OCI-LY7 (cell line): ENCODE measurements around the gene TPST2. TPM values are rescaled to one million over a fixed set of nuclear protein-coding genes. Genes with fewer than 3 reads are reported as not detected.

Source experiments
- BruUV-seq: library from RNA; stranded (reverse); fragments of 400-500 nt; replicated peaks from 2 replicates; lab custom pipeline; 2021; lab: Mats Ljungman, UMichigan
- CTCF ChIA-PET: fragments of 300-600 bp; sonication (Branson Sonifier 250); formaldehyde crosslinking; loops from one replicate; lab custom pipeline; 2022; ENCODE audit warnings: antibody characterized with exemption; ENCODE audit not compliant: unreplicated experiment; lab: Charles Lee
- POLR2A ChIA-PET: fragments of 300-600 bp; sonication (Branson Sonifier 250); formaldehyde crosslinking; loops from one replicate; lab custom pipeline; 2022; ENCODE audit warnings: antibody characterized with exemption; lab: Charles Lee
- DNase-seq: peaks from one replicate; pipeline ENCODE4 v3.0.0-alpha.2; 2015; ENCODE audit warnings: low spot score
- H2AFZ ChIP-seq: fragments of 200-600 bp; sonication (generic), shearing (Covaris generic); 2 replicates; pipeline ENCODE4 v1.6.1; 2014; ENCODE audit warnings: mild to moderate bottlenecking, antibody characterized with exemption, low read length, moderate library complexity
- H3K27ac ChIP-seq: fragments of 200-600 bp; sonication (generic); 2 replicates; pipeline ENCODE4 v1.5.1; 2014; ENCODE audit warnings: mixed run types, low read depth, mild to moderate bottlenecking, moderate library complexity, low read length, inconsistent platforms; ENCODE audit not compliant: poor library complexity, severe bottlenecking
- H3K36me3 ChIP-seq: fragments of 200-600 bp; sonication (generic); 2 replicates; pipeline ENCODE4 v1.6.1; 2014; ENCODE audit warnings: mild to moderate bottlenecking, antibody characterized with exemption, low read length, moderate library complexity, mixed read lengths; ENCODE audit not compliant: insufficient read depth
- H3K4me1 ChIP-seq: fragments of 200-600 bp; sonication (generic); 2 replicates; pipeline ENCODE4 v1.5.1; 2014; ENCODE audit warnings: mild to moderate bottlenecking, low read length; ENCODE audit not compliant: insufficient read depth, poor library complexity, severe bottlenecking
- H3K4me2 ChIP-seq: fragments of 200-600 bp; sonication (generic); 2 replicates; pipeline ENCODE4 v1.6.1; 2014; ENCODE audit warnings: mild to moderate bottlenecking, low read length
- H3K4me3 ChIP-seq: fragments of 200-600 bp; sonication (generic); 2 replicates; pipeline ENCODE4 v1.5.1; 2014; ENCODE audit warnings: mild to moderate bottlenecking, low read depth, low read length; ENCODE audit not compliant: poor library complexity, severe bottlenecking
- H3K79me2 ChIP-seq: fragments of 200-600 bp; sonication (generic); 2 replicates; pipeline ENCODE4 v1.6.1; 2016; ENCODE audit warnings: low read depth, mild to moderate bottlenecking, low read length, moderate library complexity, mixed read lengths; ENCODE audit not compliant: insufficient read depth
- H3K9me2 ChIP-seq: fragments of 200-600 bp; sonication (generic); 2 replicates; pipeline ENCODE4 v1.6.1; 2016; ENCODE audit warnings: mild to moderate bottlenecking, low read length, mixed read lengths; ENCODE audit not compliant: insufficient read depth
- H3K9me3 ChIP-seq: fragments of 200-600 bp; sonication (generic); 2 replicates; pipeline ENCODE4 v1.6.1; 2014; ENCODE audit warnings: mild to moderate bottlenecking, mixed run types, low read length, mixed read lengths
- H4K20me1 ChIP-seq: fragments of 200-600 bp; sonication (generic); 2 replicates; pipeline ENCODE4 v1.6.1; 2014; ENCODE audit warnings: mild to moderate bottlenecking, antibody characterized with exemption, low read length, moderate library complexity, mixed read lengths; ENCODE audit not compliant: insufficient read depth
- EZH2phosphoT487 ChIP-seq: fragments of 200-600 bp; sonication (generic); IDR thresholded peaks from 2 replicates; pipeline ENCODE4 v1.6.1; 2018; ENCODE audit warnings: low read depth, borderline replicate concordance, mild to moderate bottlenecking, mixed run types, antibody characterized with exemption, low read length, moderate library complexity, mixed read lengths
- intact Hi-C: fragments of 100-400 bp; cut with micrococcal nuclease; formaldehyde crosslinking; loops from one replicate; pipeline ENCODE4 v1.10.0; 2022; ENCODE audit not compliant: unreplicated experiment
- total RNA-seq, 2 experiments: library from RNA; depleted of rRNA in 1 of 2; stranded (reverse); fragments of >200 nt in 1 of 2; shearing (Covaris generic) in 1 of 2; gene quantifications; 2 replicates each; pipeline ENCODE4 v1.2.3, GENCODE V29; 2014 to 2022
- TF ChIP-seq, protein P1 (sequence below): fragments of 200-600 bp; sonication (generic); conservative IDR thresholded peaks from 2 replicates; pipeline ENCODE4 v1.5.1; 2014; ENCODE audit warnings: mild to moderate bottlenecking, antibody characterized with exemption, low read length, moderate library complexity, mixed read lengths

TPST2 gene
- total RNA-seq, 2 experiments from 2014 or later: 12.5 to 19.1 TPM

DNA sequence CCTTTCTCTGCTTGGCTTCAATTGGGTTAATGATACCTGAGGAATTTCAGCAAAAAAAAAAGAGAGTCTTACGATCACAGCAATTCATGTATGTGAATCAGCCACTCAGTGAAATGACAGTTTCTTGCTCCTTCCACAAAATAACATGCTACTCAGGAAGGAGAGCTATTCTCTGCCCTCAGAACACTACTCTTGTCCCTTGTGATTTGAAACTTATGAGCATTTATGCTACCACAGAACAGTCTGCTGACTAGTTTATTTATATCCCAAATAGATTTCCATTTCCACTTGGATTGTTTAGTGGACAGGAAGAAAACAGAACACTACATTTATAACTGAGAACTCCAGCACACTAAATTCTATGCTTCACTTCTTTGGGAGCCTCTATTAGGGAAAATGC is 86.2 kb downstream of the TPST2 start:
- H3K4me1 ChIP-seq: peaks cover 23% of the 10 kb centered on the region
- CTCF ChIA-PET: interaction anchor here (0.7 to 1.0 kb wide), 2 partner anchors 29 to 73 kb away, joined by 3 read pairs; no protein-coding TSS in a partner anchor
- no peaks in the 10 kb centered on the region for H3K9me2 ChIP-seq
- POLR2A ChIA-PET: interaction anchor here (0.9 to 1.7 kb wide), 3 partner anchors 8 to 20 kb away, joined by 3 to 7 read pairs (median 3); partner anchors contain the start of genes HPS4, SRRD and TFIP11
- H3K36me3 ChIP-seq: peaks cover 93% of the 10 kb centered on the region
- intact Hi-C loops: no loop called here
- H3K79me2 ChIP-seq: no peaks in the 10 kb centered on the region
- no peak overlapping the region for H3K4me3 ChIP-seq
- H4K20me1 ChIP-seq: no peaks in the 10 kb centered on the region
- peak overlapping the region; percentile 58 for H3K27ac ChIP-seq
- H3K4me2 ChIP-seq: peak overlapping the region; percentile 55; the same call in 1 of the 2 replicates
- no peaks in the 10 kb centered on the region for H3K9me3 ChIP-seq
- BruUV-seq: no TSS peak
- TF ChIP-seq, protein P1, sequence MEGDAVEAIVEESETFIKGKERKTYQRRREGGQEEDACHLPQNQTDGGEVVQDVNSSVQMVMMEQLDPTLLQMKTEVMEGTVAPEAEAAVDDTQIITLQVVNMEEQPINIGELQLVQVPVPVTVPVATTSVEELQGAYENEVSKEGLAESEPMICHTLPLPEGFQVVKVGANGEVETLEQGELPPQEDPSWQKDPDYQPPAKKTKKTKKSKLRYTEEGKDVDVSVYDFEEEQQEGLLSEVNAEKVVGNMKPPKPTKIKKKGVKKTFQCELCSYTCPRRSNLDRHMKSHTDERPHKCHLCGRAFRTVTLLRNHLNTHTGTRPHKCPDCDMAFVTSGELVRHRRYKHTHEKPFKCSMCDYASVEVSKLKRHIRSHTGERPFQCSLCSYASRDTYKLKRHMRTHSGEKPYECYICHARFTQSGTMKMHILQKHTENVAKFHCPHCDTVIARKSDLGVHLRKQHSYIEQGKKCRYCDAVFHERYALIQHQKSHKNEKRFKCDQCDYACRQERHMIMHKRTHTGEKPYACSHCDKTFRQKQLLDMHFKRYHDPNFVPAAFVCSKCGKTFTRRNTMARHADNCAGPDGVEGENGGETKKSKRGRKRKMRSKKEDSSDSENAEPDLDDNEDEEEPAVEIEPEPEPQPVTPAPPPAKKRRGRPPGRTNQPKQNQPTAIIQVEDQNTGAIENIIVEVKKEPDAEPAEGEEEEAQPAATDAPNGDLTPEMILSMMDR: no peak
- no peak for TF ChIP-seq EZH2phosphoT487
- no peak overlapping the region for H2AFZ ChIP-seq
- no peak for DNase-seq

DNA sequence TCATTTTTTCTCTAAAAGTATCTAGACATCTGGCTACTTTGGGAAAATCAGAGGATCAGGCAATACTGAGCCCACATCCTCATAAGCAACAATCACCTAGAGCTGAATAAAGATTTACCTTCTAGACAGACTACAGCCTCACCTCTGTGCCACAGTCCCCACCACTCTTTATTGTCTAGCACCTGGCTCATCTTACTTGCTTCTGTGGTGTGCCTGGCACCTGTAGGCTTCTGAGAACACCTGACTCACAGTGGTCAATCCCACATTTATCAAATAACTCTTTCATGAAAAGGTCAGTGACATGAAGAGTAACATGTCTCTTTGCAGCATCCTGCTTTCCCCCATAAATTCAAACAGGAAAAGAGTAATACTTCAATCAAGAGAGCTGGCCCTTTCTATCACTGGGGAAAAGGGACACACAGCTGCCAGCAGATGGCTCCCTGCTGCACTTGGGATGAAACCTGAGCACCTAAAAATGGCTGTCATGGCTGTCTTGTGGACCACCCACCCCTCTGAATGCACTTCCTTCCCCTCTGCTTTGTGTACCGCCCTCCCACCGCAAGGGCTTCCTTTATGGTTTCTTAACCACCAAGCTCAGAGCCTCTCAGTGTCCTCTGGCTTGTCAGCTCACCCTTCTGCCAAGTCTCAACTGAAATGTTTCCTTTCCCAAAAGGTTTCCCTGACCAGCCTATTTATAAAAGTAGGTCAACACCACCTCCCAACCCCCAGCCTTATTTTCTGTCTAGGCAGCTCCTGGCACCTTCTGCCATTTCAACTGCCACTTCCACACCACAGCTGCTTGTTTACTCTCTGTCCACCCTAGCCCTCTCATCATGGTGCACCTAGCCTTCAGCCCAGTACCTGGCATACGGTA is 87.0 kb downstream of the TPST2 start:
- H3K27ac ChIP-seq: peak overlapping the region; percentile 58
- no TSS peak for BruUV-seq
- H3K4me1 ChIP-seq: peaks cover 23% of the 10 kb centered on the region
- H3K9me3 ChIP-seq: no peaks in the 10 kb centered on the region
- DNase-seq: peak; percentile 89
- no peaks in the 10 kb centered on the region for H4K20me1 ChIP-seq
- H3K4me3 ChIP-seq: no peak overlapping the region
- TF ChIP-seq, protein P1: peak; percentile 95
- no peak for TF ChIP-seq EZH2phosphoT487
- no peaks in the 10 kb centered on the region for H3K9me2 ChIP-seq
- intact Hi-C loops: no loop called here
- peaks cover 94% of the 10 kb centered on the region for H3K36me3 ChIP-seq
- peak overlapping the region; percentile 55 for H3K4me2 ChIP-seq
- POLR2A ChIA-PET: interaction anchor here (1.3 to 2.4 kb wide), 4 partner anchors 8 to 31 kb away, joined by 3 to 13 read pairs (median 6); partner anchors contain the start of genes HPS4, SRRD and TFIP11
- H3K79me2 ChIP-seq: no peaks in the 10 kb centered on the region
- CTCF ChIA-PET: interaction anchor here (0.7 to 1.0 kb wide), 3 partner anchors 30 to 158 kb away, joined by 3 read pairs; no protein-coding TSS in a partner anchor
- no peak overlapping the region for H2AFZ ChIP-seq
